ENCODE measurements around the gene RGS7. TPM values are rescaled to one million over a fixed set of nuclear protein-coding genes. Genes with fewer than 3 reads are reported as not detected.

The RGS7 gene
- total and polyA plus RNA-seq, 2 of the 8 experiments (the other 6 are each of a cell fraction or from before 2014, with no cell fraction given), result 1.6 to 3.0 TPM

- TF ChIP-seq CHD7 (IDR thresholded peaks at IDR 0.05; ENCODE audit: insufficient replicate concordance, low read length) (no peak), CBX5 (IDR thresholded peaks at IDR 0.05; ENCODE audit: low read depth, low read length) (no peak)
Observed at GRCh38 chr1:241096982-241097381, 260.0 kb downstream of the RGS7 start (continued).
